ENCODE data around the gene LOXL1. TPM values are rescaled to one million over a fixed set of nuclear protein-coding genes. Genes with fewer than 3 reads are reported as not detected.

LOXL1 gene
- total and polyA plus RNA-seq, 7 donors = 3.0 to 27.7 (median 9.7) TPM; not detected in 1

GRCh38 chr15:73888224-73889041 lies 37.8 kb upstream of the LOXL1 start:
- no peaks in the 10 kb centered on the region for H3K36me3 ChIP-seq
- no peaks in the 10 kb centered on the region for H3K9me3 ChIP-seq
- H3K4me3 ChIP-seq = no peak overlapping the region
- H3K27ac ChIP-seq = no peak overlapping the region
- DNase-seq = no peak
- no peaks in the 10 kb centered on the region for H3K27me3 ChIP-seq
- H3K4me1 ChIP-seq = no peaks in the 10 kb centered on the region
- WGBS, 2 donors = 54 to 78% methylated on average over 10 of the region's 10 CpGs
- TF ChIP-seq POLR2A (IDR thresholded peaks at IDR 0.05) = no peak
- no peak for TF ChIP-seq POLR2AphosphoS5 (IDR thresholded peaks at IDR 0.05)
- no peak for TF ChIP-seq EP300 (IDR thresholded peaks at IDR 0.05)
- no peak for TF ChIP-seq CTCF (IDR thresholded peaks at IDR 0.05)
- intact Hi-C loops (cut with DNase I) = no loop called here

GRCh38 chr15:73889053-73889761 lies 37.1 kb upstream of the LOXL1 start:
- Histone ChIP-seq H3K36me3 (no peaks in the 10 kb centered on the region), H3K27me3 (no peaks in the 10 kb centered on the region), H3K9me3 (no peaks in the 10 kb centered on the region), H3K4me3 (no peak overlapping the region), H3K27ac (no peak overlapping the region), H3K4me1 (no peaks in the 10 kb centered on the region)
- WGBS, 2 donors = 79% methylated on average over 6 of the region's 6 CpGs
- no peak for DNase-seq
- TF ChIP-seq CTCF (IDR thresholded peaks at IDR 0.05) (no peak), POLR2A (IDR thresholded peaks at IDR 0.05) (no peak), POLR2AphosphoS5 (IDR thresholded peaks at IDR 0.05) (no peak), EP300 (IDR thresholded peaks at IDR 0.05) (no peak)
- intact Hi-C loops (cut with DNase I) = no loop called here

GRCh38 chr15:73889762-73890124 lies 36.5 kb upstream of the LOXL1 start:
- 33 to 58% methylated on average over 1 of the region's 1 CpG for WGBS, 2 donors
- no peak for DNase-seq
- intact Hi-C loops (cut with DNase I) = no loop called here
- H3K4me1 ChIP-seq = no peaks in the 10 kb centered on the region
- H3K27me3 ChIP-seq = peaks cover 0 to 4% (median 3%) of the 10 kb centered on the region in 3 donors
- no peaks in the 10 kb centered on the region for H3K9me3 ChIP-seq
- H3K36me3 ChIP-seq = no peaks in the 10 kb centered on the region
- H3K4me3 ChIP-seq = no peak overlapping the region
- no peak overlapping the region for H3K27ac ChIP-seq
- TF ChIP-seq CTCF (IDR thresholded peaks at IDR 0.05) (no peak), POLR2A (IDR thresholded peaks at IDR 0.05) (no peak), EP300 (IDR thresholded peaks at IDR 0.05) (no peak), POLR2AphosphoS5 (IDR thresholded peaks at IDR 0.05) (no peak)

- TF ChIP-seq EP300 (IDR thresholded peaks at IDR 0.05) (no peak), CTCF (IDR thresholded peaks at IDR 0.05) (no peak), POLR2AphosphoS5 (IDR thresholded peaks at IDR 0.05) (no peak), POLR2A (IDR thresholded peaks at IDR 0.05) (no peak)
- Histone ChIP-seq H3K9me3 (no peaks in the 10 kb centered on the region), H3K4me3 (no peak overlapping the region), H3K27ac (no peak overlapping the region), H3K27me3 (peaks cover 0 to 7% (median 4%) of the 10 kb centered on the region in 3 donors), H3K4me1 (no peaks in the 10 kb centered on the region), H3K36me3 (no peaks in the 10 kb centered on the region)
- intact Hi-C loops (cut with DNase I) = no loop called here
- peak; percentile 32 for DNase-seq
- 81 to 88% methylated on average over 11 of the region's 11 CpGs for WGBS, 2 donors
These were observed 34.6 kb upstream of the LOXL1 start for GRCh38 chr15:73891328-73892315.

All from sigmoid colon (tissue), 7 donors.